ENCODE measurements around the gene RALGDS.

Gene RALGDS

DNA sequence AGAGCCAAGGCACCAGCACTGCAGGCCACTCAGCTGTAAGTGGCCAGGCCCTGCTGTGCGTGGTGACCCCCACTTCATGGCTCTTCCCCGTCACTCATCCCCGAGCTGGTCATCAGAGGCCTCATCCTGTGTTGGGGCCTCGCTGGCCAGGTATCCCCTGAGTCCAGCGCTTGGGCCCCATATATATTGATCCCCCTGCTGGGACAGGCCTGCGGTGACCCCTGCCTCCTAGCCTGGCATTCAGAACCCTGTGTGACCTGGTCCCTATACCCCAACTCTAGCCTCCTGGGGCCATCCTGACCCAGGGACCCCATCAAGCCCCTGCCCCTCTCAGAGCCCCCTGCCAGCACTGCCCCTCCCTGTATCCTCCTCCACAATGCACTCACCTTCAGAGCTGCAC is 30.0 kb upstream of the RALGDS start:
- DNase-seq: no peak

DNA sequence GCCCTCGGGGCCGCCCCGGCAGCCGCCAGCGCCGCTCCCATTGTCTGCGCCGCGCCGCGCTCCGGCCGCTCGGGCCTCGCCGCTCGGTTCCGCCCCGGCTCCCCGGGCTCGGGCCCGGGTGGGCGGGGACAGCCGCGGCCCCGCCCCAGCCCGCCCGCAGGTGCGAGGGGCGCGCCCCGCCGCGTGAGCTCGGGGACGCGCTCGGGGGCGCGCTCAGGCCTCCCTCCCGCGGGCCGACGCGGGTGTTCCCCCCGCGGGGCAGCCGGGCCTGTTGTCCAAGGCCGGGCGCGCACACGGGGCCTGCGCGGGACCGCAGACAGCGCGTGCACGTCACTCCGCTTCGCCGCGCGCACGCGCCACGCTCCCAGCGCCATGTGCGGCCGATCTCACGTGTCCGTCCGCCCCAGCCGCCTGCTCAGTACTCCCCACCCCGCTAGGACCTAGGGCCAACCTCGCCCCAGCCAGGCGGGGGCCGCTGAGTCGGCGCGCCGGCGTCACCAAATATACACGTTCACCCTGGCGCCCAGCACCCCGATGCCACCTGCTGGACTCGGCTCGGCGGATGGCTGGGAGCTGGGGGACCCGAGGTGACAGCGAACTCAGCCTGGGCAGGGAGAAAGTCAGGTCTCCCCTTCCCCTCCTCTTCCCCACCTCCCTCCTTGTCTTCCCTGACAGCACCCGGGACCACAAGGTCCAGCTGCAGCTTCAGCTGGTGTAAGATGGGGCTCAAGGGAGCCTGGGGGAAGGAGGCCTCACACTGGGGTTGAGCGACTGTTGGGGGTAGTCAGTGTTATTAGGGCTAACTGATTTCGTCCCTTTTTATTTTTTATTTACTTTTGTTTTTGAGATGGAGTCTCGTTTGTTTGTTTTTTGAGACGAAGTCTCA is 28.3 kb upstream of the RALGDS start:
- peak; percentile 78 for DNase-seq

DNA sequence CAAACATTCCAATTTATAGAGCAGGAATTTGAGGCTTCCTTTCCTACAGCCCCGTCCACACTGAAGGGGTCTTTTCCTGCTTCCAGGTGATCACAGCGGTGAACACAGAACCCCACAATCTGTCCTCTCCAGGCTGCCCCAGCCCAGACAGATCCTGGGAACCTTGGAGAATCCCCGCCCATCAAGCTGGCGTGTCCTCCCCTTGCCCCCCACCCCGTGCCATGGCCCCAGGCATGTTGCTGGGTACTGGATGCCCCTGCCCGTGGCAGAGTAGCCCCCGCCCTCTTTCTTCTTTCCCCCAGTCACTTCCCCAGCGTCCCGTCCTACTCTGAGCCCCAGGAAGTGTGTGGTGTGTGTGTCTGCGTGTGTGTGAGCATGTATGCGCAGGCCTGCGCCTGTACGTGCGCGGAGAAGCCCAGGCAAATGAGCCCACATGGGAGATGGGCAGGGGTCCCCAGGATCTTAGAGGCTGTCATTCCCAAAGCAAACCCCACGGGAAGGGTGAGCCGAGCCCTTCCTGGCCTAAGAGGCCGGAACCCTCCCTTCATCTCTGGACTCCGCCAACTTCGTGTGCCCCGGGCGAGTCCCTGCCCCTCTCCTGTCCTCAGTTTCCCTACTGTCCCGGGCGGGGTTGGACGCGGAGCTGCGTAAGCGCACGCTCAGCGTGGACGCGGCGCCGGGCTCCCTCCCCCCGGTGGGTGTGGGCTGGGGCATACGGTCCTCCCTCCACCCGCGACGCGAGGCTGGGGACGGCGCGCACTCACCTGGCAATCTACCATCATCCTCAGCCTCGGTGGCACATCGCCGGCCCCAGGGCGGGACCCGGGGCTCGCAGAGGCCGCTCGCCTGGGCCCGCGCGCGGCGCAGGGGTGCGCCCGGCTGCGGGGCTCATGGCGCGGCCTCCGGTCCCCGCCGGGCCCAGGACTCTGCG is 27.4 kb upstream of the RALGDS start:
- DNase-seq: no peak

DNA sequence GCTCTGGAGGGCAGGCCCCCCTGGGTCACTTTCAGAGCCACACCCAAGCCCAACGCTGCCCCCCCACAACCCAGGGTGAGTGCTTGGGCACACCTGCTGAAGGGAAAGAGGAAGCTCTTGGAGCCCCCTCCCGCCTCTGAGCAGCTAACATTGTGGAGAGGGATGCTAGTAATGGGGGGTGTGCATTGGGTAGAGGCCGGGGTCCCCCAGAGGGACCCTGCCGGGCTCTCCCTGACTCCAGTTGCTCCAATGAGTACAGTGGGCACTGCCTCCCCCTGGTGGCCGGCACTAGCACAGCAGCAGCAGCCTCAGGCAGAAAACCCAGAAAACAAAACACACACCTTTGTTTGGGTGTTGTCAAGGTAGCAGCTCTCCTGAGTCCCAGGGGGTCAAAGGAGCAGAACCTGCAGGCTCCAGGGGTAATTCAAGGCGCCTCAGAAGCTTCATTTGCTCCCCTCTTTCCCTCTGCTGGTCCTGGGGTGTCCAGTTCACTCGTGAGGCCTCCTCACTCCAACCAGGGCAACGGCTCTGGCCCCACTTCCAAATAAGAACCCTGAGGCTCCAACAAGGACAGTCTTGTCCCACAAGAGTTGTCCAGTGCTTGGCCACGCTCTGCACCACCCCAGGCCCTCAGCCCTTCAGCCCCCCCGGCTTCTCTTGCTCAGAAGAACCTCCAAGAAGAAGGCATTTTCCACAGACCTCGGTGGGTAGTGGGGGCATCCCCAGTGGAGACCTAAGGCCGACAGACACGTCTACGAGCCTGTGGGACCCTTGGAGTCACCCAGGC is 26.6 kb upstream of the RALGDS start:
- DNase-seq: peak; percentile 8

DNA sequence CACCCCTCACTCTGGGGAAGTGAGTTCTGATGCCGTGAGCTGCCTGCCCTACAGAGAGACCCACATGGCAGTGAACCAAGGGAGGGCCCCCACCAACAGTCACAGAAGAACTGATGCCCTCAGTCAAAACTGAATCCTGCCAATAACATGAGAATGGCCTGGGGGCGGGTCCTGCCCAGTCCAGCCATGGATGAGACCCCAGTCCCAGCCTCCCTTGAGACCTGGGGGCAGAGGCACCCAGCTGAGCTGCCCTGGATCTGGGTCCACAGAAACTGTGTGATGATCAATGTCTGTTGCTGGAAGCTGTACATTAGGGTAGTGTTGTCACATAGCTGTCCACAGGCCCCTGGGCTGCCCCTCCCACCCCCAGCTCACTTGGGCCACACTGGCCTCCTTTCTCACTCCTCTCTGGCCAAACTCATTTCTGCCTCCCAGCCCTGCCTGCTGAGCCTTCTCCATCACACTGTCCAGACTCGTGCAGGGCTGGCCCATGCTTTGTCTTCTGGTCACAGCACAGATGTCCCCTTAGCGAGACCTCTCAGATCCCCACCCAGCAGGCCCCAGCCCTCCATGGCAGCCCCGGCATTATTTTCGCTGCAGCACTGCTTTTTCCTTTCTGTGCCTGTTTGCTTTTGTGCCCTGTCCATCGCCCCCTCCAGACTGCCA is 25.8 kb upstream of the RALGDS start:
- DNase-seq: no peak

DNA sequence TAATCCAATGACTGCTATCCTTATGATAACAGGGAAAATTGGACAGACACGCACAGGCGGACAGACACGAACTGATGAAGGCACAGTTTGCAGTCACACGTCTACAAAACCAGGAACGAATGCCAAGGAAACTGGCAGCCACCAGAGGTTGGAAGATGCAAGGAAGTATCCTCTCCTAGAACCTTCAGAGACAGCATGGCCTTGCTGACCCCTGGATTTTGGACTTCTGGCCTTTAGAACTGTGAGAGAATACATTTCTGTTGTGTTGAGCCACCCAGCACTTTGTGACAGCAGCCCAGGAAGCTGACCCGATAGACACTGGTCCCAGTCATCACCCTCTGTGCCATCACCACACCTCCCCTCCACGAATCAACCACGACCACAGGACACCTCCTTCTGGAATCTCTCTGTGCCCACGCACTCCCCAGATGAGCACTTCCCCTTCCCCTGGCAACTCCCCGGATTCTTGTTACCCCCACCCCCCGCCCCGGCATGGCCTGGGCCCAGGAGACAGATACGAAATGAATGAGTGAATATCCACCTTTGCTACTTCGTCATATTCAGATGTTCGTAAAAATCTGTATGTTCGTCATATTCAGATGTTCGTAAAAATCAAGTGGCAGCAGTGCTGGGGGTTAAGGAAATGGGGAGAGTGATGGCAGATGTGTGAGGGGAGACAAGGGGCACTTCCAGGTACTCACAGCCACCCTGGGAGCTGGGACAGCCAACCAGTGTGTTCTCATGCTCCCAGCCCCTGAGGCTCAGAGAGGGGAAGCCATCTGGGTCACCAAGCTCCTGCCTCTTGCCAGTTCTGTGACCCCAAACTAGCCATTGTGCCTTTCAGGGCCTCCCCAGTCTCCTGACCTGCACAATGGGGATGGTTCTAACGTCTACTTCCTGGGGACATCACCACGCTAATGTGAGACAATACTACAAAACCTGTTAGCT is 24.1 kb upstream of the RALGDS start:
- no peak for DNase-seq

DNA sequence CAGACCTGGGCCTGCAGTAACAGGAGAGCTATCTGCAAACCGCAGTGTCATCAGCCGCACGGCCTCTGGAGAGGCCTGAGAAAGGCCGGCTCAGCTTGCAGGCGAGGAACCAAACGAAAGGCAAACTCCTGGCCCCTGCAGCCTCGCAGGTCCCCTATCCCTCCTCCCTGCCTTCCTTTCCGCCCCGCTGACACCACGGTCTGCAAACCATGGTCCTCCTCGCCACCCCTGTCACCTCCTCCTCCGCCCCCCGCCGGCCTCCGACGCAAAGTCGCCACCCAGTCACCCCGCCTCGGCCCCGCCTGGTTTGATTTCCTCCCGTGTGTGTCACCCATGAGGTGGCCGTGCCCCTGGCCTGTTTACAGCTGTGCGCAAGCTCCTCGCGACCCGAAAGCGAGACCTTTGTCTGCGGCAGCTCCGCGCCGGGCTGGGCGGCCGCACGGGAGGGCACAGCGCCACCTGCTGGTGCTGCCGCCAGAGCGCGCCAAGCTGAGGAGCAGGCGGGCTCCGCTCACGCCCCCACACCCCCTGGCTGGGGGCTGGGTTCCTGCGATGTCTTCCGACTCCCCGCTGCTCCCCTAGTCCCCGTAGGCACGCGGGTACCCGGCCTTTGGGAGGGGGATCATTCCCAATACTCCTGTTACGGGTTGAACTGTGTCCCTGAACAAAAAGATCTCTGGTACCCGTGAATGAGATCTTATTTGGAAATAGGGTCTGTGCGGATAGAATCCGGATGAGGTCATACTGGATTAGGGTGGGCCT is 23.3 kb upstream of the RALGDS start:
- DNase-seq: no peak

DNA sequence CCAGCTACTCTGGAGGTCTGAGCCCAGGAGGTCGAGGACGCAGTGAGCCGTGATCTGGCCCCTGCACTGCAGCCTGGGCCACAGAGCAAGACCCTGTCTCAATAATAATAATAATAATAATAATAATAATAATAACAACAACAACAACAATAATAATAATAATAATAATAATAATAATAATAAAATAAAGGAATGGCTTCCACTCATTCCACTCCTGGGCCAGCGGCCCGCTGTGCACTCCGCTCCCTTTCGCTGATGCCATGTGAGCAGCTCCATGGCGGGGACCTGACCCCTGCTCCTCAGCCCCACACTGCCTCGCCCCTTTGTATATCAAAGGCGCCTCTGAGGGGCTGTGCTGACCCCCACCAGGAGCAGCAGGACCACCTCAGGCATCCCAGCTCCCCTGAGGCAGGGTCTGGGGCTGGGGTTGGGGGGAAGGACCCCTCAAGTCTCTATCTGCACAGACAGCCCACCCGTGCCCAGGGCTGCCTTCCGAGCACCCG is 22.6 kb upstream of the RALGDS start:
- no peak for DNase-seq

DNA sequence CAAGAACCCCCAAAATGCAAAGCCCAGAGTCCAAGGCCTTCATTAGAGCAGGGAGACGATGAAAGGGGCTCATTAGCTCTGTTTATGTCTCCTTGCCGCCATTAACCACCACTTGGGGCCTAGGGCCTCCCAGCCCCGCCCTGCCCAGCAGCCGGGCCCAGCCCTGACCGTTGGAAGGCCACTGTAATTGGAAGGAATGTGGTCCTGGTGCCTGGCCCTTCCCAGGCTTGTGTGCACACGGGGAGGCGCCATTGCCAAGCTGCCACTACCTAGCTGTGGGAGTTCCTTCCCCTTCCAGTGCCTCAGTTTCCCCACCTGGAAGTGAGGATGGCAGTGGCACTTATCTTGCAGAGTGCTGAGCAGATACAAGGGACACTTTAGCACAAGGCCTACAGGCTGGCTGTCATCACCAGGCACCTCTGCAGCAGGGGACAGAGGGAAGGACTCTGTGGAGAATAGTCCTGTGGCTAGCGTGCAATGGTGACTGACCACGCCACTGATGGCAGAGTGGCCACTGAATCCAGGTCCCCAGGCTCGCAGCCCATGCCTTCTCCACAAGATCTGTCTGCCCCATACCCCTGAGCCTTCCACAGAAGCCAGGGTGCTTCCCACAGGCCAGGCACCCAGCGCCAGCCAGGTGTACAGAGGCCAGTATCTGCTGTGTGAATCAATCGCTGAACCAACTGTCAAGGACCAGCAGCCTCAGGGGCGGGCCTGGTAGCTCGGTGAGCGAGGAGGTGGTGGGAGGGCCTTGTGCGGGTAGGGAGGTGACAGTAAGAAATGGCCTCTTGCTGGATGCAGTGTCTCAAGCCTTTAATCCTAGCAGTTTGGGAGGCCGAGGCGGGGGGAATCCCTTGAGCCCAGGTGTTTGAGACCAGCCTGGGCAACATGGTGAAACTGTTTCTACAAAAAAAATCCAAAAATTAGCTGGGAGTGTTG is 21.9 kb upstream of the RALGDS start:
- DNase-seq: no peak

DNA sequence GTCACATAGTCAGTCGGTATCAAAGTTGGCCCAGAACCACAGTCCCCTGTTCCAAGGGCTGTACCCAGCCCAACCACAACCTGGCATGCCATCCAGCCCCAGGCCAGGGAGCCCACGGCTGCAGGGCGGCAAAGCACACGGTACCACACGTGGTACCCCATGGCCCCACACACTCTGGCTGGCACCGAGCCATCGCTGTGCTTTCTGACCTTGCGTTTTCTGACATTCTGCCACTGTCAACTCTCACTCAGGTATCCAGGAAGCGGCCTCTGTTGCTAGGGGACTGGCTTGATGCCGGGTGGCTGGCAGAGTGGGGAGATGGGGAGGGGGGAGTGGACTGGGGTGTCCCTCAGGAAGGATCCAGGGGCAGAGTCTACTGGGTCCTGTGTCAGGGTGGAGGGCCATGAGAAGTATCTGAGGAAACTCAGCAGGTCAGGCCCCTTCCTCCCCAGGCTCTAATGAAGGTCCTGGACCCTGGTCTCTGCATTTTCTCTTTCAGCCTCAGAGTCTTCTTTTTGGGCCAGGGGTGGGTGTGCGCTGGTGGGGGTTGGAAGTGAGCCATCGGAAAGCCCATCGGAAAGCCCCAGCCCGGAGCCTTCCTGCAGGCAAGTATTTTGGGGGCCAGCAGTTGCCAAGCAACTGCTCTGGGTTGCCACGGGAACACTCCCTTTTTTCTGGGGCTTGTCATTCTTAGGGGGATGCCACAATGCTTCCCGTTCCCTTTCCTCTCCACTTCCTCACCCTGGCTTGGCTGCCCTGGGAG is 21.0 kb upstream of the RALGDS start:
- no peak for DNase-seq

DNA sequence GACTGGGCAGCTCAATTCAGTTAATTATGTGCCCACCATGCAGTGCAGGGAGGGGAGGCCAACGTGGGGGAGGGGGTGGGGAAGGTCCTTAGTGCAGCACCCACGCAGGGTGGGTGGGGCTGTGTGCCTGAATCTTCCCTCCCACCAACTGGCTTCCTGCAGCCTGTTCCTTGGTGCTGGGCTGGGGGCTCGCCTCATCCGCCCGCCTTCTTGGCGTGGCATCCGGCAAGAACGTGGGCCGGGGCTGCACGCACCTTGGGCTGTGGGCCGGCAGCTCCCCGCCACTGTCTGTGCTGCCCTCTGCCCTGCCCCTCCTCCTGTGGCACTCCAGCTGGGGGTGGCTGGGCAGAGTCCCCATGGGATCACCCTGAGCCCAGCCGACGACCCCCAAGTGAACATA is 19.6 kb upstream of the RALGDS start:
- no peak for DNase-seq

DNA sequence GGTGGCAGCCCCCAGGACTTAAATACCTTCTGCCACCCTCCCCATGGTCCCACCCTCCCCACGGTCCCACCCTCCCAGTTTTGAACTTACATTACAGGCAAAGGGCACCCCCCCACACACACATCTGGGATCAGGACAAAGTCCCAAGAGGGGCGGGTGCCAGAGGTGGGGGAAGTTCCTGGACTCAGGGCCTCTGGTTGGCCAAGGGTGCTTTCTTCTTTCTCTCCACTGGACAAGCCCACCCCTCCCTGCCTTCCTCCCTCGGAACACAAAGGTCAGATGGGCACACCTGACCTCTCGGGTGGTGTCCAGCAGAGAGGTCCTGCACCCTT is 19.1 kb upstream of the RALGDS start:
- no peak for DNase-seq

DNA sequence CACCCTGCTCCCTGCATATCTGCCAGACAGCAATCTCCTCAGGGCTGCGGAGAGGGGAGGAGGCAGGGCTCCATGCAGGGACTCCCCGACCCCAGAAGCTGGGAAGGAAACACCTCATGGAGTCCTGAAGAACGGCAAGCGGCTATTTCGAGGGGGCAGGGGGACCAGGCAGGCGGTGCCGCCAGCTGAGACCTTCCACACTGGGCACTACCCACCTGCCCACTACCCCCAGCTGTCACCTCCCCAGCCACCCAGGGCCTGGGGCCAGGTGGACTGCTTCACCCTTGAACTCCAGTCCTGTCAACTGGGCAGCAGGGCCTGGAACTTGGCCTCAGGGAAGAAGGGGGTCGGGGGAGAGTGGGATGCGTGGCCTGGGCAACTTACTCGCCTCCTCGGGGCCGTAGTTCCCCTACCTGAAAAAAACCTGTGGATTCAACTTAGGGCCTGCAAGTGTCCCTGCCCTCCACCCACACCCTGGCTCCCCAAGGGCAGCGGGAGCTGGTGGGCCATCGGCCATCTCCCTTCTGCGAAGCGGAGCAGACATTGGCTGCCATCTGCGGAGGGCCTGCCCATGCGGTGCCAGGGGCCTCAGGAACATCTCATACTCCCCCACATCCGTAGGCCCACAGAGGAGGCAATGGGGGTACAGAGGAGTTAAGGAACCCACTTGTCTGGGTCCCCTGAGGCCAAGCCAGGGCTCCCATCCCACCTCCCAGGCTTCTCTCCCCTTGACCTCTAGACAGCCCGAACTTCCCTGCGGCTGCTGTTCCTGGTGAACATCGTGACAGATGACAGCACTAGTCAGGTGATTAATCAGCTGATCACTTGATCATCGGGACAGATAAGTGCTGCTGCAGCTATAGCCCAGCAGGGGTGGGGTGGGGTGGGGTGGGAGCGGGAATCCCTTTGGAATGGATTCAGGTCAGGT is 18.5 kb upstream of the RALGDS start:
- no peak for DNase-seq

DNA sequence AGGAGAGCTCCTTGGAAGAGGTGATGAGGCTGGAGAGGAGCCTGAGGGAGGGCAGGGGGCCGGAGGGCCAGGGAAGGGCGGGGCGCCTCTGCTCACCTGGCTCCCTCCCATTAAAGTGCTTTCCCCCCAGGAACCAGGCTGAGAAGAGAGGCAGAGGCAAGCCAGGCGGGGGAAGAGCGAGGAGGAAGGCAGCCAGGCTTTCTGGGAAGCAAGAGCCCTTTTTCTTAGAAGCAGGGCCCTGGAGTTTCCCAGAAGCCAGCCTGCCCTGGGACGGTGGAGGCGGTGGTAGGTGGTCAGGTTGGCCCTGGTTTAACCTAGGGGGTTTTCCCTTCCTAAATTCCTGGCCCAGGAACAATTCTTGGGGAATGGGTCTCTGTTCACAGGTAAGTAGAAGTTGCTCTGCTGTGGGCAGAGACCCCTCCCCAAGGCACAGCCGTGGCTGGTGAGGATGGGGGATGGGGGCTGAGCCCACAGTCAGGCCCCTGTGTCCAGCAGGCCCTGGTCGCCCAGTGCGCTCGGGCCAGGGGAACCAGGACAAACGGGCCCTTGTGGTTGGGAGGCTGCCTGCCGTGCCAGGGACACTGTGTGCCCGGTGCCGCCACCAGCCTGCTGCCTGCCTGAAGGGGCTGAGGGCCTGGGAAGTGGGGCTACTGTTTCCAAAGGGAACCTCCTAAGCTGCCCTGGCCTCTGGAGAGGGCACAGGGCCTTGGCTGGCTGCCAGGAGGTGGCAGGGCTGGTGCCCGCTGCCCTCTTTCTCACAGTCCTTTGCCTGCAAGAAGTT is 16.6 kb upstream of the RALGDS start:
- DNase-seq: no peak

DNA sequence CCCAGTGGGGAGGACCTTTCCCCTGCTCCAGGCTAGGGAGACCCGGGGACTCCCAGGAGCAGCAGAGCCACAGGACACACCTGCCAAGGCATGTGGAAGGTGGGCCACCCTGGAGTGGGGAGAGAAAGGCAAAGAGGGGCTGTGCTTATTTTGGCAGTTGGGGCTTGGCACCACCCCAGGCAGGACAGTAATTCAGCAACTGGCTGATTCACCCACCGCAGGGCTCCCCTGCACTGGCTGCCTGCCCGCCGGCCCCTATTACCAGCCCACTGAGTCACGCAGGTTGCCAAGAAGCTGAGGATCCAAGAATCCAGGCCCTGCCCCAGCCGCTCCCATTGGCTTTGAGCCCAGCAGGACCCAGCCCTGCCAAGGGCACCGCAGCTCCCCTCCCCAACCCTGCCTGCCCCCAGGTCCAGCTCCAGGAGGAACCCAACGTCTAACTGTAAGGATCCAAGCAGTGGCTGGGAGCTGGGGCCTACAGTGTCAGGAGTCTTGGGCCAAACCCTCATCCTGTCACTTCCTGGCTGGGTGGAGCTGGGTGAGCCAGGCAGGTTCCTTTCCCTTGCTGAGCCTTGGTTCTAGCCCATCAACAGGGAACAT is 14.2 kb upstream of the RALGDS start:
- DNase-seq: peak; percentile 28

Data from DMS 273 treated with DMSO at 0.1 percent for 48 hours (cell line).